GM19043 (cell line): ENCODE measurements around the gene EMILIN1.

Experiments
- ATAC-seq: cut with Tn5 transposase; IDR thresholded peaks from one replicate; pipeline ENCODE4 v1.9.1; 2021; ENCODE audit warnings: low read depth; ENCODE audit not compliant: unreplicated experiment

Gene EMILIN1

GRCh38 chr2:27078267-27079194 is at the start of gene EMILIN1:
Gene EMILIN1, plus strand, starts transcription at chr2:27078615. Its CDS starts 451 bp downstream, at chr2:27079066.
- no peak for ATAC-seq

GRCh38 chr2:27029051-27029450 is 49.4 kb upstream of the EMILIN1 start:
- no peak for ATAC-seq

GRCh38 chr2:27032495-27033252 is 45.7 kb upstream of the EMILIN1 start, which contains the start of gene TMEM214:
Gene TMEM214, plus strand, starts transcription at chr2:27032965. Its CDS starts 51 bp downstream, at chr2:27033016.
- ATAC-seq: peak; percentile 95

GRCh38 chr2:27033253-27033852 is 45.1 kb upstream of the EMILIN1 start:
- ATAC-seq: no peak

- no peak for ATAC-seq
Measured at GRCh38 chr2:27038012-27038411, 40.4 kb upstream of the EMILIN1 start.

- ATAC-seq: no peak
Measured at GRCh38 chr2:27038631-27039339, 39.6 kb upstream of the EMILIN1 start.

- no peak for ATAC-seq
Measured at GRCh38 chr2:27039426-27039825, 39.0 kb upstream of the EMILIN1 start.

- no peak for ATAC-seq
Measured at GRCh38 chr2:27039871-27040270, 38.5 kb upstream of the EMILIN1 start.

- no peak for ATAC-seq
Measured at GRCh38 chr2:27040282-27040681, 38.1 kb upstream of the EMILIN1 start.

GRCh38 chr2:27041752-27042151 is 36.7 kb upstream of the EMILIN1 start:
- no peak for ATAC-seq

- ATAC-seq: no peak
Measured at GRCh38 chr2:27042159-27042661, 36.2 kb upstream of the EMILIN1 start.

- ATAC-seq: no peak
Measured at GRCh38 chr2:27042985-27043634, 35.3 kb upstream of the EMILIN1 start.

- peak; percentile 23 for ATAC-seq
Measured at GRCh38 chr2:27049422-27050280, 28.8 kb upstream of the EMILIN1 start.

- ATAC-seq: peak; percentile 42
Measured at GRCh38 chr2:27050281-27050995, 28.0 kb upstream of the EMILIN1 start.

GRCh38 chr2:27050996-27051901 is 27.2 kb upstream of the EMILIN1 start, which contains the start of gene AGBL5:
Gene AGBL5, plus strand, starts transcription at chr2:27051668. Its CDS starts 1,291 bp downstream, at chr2:27052959.
- ATAC-seq: peak; percentile 70

GRCh38 chr2:27051902-27052645 is 26.3 kb upstream of the EMILIN1 start:
- no peak for ATAC-seq
